T-helper 1 cell treated with Interleukin-12 subunit alpha and Interleukin-12 subunit beta and Interleukin-4 antibody, amounts not matched to agents 30 μg/mL and 1 μg/mL, for 36 hours (primary cell): ENCODE measurements around the gene TMSB10.
A peak's percentile ranks its signal among the peaks of the same experiment; 100 is the strongest.

Experiments used
- H3K27ac Mint-ChIP-seq: one replicate; pipeline ENCODE4 v1.8.0; 2021; ENCODE audit warnings: mild to moderate bottlenecking, mixed read lengths
- H3K27me3 Mint-ChIP-seq: one replicate; pipeline ENCODE4 v1.8.0; 2021; ENCODE audit warnings: low read depth, mixed read lengths
- H3K36me3 Mint-ChIP-seq: one replicate; pipeline ENCODE4 v1.8.0; 2021; ENCODE audit warnings: low read depth, mixed read lengths
- H3K4me1 Mint-ChIP-seq: one replicate; pipeline ENCODE4 v1.8.0; 2021; ENCODE audit warnings: low read depth, mixed read lengths
- H3K4me3 Mint-ChIP-seq: one replicate; pipeline ENCODE4 v1.8.0; 2021; ENCODE audit warnings: mild to moderate bottlenecking, moderate library complexity, mixed read lengths
- H3K9me3 Mint-ChIP-seq: one replicate; pipeline ENCODE4 v1.8.0; 2021; ENCODE audit warnings: mixed read lengths

TMSB10 gene

DNA sequence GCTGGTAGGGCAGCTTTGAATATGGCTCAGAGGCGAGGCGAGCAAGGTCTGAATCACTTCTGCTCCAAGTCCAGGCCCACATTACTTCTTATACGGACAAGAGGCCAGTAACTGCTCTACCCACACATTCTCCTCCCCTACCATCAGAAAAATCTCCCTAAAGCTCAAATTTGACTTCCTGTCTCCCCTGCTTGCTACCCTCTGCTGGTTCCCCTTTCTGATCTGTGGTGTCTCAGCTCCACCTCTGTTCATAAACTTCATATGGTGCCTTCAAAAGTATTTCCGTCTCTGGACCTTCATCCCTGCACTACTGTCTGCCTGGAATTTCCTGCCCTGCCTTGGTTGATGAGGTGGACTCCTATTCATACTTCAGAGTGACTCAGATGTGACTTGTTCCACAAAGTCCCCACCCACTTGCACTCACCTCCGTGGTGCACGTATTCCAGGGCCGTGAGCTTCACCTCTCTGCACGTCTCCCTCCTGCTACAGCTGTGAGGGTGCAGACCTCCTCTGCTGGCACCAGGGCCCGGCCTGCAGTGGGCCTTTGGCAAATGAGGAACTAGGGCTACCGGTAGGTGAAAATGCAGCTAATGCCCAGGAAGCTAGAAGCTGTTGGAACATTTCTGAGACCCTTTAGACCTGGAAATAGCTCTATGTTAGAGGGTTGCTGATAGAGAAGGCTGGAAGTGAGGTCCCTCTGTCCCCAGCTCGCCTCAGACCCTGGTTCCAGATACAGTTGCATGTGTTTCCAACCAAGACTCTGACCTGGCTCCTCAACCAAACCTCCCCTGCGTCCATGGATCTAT lies 41.0 kb downstream of the TMSB10 start:
- Mint-ChIP-seq H3K4me1 (peaks cover 37% of the 10 kb centered on the region), H3K4me3 (peak overlapping the region; percentile 75), H3K36me3 (peaks cover 21% of the 10 kb centered on the region)

DNA sequence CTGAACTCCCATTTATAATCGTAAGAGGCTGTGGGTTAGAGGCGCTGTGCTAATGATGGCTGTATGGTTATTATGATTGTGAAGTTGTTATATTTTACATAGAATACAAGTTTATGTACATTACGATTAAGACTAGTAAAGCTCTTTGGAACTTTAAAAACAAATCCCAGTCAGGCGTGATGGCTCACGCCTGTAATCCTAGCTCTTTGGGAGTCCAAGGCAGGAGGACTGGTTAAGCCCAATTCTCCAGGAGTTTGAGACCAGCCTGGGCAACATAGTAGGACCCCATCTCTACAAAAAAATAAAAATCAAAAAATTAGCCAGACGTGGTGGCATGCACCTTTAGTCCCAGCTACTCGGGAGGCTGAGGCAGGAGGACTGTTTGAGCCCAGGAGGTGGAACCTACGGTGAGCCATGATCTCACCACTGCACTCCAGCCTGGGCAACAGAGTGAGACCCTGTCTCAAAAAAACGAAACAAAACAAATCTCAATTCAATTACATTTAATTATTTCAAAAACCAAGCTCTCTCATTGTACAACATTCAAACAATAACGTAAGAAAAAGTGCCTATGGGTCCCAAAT lies 41.6 kb downstream of the TMSB10 start:
- Mint-ChIP-seq H3K4me3 (peak overlapping the region; percentile 75), H3K9me3 (no peaks in the 10 kb centered on the region), H3K4me1 (peaks cover 37% of the 10 kb centered on the region), H3K27ac (peak overlapping the region; percentile 97), H3K27me3 (no peaks in the 10 kb centered on the region), H3K36me3 (peaks cover 21% of the 10 kb centered on the region)

More for the DNA sequence above, 41.0 kb downstream of the TMSB10 start:
- Mint-ChIP-seq H3K27me3 (no peaks in the 10 kb centered on the region), H3K27ac (peak overlapping the region; percentile 97), H3K9me3 (no peaks in the 10 kb centered on the region)

DNA sequence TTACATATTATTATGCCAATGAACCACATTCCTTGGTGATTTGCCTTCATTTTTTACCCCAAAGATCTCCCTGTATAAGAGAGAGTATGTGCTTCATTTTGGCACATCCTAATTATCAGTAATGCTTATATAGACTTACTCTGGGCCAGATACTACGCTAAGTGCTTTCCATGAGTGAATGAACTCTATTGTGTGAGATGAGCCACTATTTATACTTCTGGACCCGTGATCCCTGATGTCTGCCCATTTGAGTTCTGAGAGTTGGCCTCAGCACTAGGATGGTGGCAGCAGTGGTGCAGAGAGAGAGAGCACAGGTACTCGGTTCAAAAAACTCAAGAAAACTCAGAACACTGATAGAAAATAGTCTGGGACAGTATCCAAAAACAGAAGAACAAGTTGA lies 48.1 kb downstream of the TMSB10 start:
- Mint-ChIP-seq H3K36me3 (peaks cover 28% of the 10 kb centered on the region), H3K9me3 (no peaks in the 10 kb centered on the region), H3K27me3 (no peaks in the 10 kb centered on the region), H3K27ac (no peak overlapping the region), H3K4me1 (peaks cover 16% of the 10 kb centered on the region), H3K4me3 (no peak overlapping the region)

DNA sequence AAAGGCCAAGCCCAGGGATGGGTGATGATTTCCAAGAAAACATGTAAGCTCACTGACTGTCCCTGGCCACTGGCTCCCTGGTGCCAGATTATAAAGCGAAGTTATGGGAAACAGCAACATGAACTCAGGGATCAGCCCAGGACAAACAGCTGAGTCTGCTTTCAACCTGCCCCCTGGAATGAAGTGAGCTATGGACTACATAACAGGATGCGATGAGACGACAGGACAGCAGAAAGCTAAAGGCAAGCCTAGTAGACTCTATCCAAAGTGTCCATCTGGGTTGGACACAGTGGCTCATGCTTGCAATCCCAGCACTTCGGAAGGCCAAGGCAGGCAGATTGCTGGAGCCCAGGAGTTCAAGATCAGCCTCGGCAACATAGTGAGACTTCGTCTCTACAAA lies 48.9 kb downstream of the TMSB10 start:
- Mint-ChIP-seq H3K4me1 (peaks cover 17% of the 10 kb centered on the region), H3K27ac (no peak overlapping the region), H3K9me3 (no peaks in the 10 kb centered on the region), H3K27me3 (no peaks in the 10 kb centered on the region), H3K36me3 (peaks cover 29% of the 10 kb centered on the region), H3K4me3 (no peak overlapping the region)
